Activated T-helper 9 cell treated with anti-CD3 and anti-CD28 coated beads, Interleukin-2, amount 50 U/mL, for 16 hours (primary cell): Measurements from ENCODE around the gene MGMT.
"Not testable (repeated sequence)": the region's sequence is repeated elsewhere in the genome, so short reads cannot be mapped to it uniquely, and the experiment has no call there.

Experiments
- DNase-seq: peaks from one replicate; pipeline ENCODE4 v3.0.0-alpha.2; 2020; ENCODE audit warnings: low read depth

Gene MGMT

DNA sequence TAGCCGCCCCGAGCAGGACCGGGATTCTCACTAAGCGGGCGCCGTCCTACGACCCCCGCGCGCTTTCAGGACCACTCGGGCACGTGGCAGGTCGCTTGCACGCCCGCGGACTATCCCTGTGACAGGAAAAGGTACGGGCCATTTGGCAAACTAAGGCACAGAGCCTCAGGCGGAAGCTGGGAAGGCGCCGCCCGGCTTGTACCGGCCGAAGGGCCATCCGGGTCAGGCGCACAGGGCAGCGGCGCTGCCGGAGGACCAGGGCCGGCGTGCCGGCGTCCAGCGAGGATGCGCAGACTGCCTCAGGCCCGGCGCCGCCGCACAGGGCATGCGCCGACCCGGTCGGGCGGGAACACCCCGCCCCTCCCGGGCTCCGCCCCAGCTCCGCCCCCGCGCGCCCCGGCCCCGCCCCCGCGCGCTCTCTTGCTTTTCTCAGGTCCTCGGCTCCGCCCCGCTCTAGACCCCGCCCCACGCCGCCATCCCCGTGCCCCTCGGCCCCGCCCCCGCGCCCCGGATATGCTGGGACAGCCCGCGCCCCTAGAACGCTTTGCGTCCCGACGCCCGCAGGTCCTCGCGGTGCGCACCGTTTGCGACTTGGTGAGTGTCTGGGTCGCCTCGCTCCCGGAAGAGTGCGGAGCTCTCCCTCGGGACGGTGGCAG is at the start of gene MGMT:
Gene MGMT, plus strand, starts transcription at position 539 of the 656 bp plus-strand sequence.
- peak; percentile 98 for DNase-seq

DNA sequence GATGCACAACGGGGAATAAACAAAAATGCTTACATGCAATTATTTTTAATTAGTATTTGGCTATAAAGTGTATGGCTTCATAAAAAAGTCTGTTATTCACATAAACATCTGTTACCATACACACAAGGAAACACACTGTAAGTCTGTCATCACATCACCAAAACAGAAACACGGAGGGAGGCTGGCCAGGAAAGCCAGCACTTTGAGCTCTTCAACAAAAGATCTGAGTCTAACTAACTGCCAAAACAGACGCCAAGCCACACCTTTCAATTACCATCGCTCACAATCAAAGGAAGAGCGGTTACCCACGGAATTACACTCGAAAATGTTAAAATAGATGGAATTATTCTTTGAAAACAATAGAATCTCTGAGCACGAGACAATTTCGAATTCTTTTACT is 49.2 kb upstream of the MGMT start:
- DNase-seq, result no peak

DNA sequence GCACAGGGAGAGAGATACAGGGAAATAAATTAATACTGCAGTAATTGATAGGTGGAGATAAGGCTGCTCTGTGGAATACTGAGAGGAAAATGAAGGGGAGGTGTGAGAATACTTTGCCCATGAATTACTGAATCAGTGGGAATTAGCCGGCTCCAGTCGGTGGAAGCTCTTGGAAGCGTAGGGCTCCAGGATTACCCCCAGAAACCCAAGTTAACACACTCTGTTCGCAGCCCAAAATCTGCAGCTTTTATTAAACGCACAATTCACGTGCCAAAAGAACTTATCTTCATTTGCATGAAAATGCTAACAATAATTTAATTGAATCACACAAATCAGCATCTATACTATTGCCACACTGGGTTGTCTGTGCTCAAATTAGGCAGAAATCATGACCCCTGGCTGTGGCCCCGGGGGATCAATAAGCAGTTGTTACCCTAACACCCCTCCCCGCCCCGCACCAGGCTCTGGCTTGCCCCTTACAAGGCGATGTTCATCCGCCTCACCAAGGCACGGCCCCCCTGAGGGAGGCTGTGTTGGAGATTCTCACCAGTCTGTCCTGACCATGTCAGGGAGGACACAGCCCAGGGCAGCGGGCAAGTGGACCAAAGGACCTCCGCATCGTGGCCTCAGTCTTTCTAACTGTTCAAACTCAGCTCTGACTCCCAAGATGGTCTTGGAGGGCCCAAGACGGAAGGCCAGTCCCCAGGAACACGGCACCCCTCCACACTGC is 48.4 kb upstream of the MGMT start:
- no peak for DNase-seq

DNA sequence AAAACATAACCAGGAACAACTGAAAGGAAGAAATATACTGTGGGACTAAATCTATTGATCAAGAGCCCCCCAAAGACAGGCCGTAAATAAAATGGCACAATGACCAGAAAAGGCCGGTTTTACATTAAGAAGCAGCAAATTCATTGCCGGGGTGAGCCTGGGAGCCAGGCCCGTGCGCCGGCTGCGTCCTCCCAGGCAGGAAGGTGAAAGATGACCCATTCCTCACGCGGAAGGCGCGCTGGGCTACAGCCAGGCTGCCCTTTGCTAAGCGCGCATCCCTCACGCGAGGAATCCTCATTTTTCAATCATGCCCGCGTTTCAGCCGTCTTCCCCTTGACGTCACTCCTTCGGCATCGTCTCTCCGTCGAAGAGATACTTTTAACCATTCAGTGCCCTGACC is 47.6 kb upstream of the MGMT start:
- DNase-seq, result no peak

DNA sequence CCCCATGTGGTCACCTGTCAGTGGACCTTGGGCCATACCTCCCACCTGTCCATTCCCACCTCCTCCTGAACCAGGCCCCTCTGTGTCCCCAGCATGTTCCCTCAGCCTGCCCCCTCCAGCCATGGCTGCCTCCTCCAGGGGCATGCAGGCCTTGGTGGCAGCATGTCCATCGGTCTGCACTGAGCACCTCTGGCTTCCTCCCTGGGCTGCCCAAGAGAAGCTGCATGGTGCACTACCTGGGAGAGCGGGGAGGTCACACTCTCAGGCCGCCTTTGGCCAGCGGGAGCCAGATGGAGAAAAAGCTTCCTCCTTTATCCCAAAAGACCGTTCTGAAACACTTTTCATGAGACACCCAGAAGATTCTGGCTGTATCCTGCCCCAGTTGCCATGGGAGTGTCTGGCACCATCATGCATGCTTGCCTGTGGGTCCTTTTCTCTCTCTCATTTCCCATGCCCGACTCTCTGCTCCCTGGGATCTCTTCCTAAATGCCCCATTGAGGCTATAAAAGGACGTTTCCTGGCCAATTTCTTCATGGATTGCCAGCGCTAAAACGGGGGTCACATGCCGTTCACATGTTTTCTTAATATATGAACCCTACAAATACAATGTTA is 45.5 kb upstream of the MGMT start:
- DNase-seq, result no peak

DNA sequence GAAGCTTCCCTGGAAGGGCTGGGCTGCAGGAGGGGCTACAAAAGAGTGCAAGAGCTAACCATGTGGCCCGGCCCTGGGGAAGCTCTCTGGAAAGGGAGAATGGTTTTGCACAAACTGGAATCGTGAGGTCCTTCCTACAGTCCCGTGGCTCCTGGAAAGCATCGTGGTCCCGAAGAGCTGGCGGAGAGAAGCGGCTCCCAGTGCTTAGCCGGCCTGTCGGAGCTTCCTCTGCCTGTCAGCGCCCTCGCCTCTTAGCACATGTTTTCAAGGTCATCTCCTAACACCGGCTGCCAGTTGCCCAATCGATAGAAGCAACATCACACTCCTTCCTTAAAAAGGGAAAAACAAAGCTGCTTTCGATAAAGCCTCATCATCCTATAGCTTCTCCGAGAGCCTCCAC is 42.1 kb upstream of the MGMT start:
- DNase-seq, result no peak

DNA sequence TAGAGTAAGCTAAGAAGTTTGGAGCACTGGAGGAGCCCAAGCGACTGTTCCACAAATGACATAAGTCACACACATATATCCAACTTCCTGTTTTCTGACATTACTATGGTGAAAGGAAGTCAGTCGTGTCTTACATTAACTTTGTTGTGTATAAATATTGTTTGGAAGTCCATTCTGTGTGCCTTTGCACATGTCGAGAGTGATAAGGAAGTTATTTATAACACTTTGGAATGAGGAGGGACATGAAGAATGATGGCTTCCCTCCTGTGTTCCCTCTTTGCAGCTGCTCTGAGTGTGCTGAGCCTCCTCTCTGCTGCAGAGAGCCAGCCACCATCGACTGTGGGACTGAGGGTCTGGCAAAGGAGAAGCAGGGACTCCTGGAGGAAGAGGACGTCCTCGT is 40.4 kb upstream of the MGMT start:
- no peak for DNase-seq

DNA sequence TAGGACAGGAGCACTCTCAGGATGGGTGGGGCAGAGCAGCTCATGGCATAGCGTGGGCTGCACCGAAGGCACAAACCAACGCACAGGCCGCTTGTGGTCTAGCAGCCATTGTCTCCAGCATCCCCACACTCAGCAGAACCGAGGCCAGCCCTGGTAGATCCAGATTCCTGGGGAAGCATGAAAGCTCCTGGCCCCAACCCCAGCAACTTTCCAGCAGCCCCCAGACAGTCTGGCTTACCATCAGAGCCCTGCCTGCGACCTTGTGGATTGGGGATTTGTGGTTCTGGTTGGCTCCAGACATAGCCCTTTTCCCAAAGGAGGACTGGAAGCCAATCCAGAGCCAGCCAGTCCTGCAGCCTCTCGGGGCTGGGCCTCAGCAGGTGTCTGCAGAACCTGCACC is 33.8 kb upstream of the MGMT start:
- DNase-seq, result no peak

DNA sequence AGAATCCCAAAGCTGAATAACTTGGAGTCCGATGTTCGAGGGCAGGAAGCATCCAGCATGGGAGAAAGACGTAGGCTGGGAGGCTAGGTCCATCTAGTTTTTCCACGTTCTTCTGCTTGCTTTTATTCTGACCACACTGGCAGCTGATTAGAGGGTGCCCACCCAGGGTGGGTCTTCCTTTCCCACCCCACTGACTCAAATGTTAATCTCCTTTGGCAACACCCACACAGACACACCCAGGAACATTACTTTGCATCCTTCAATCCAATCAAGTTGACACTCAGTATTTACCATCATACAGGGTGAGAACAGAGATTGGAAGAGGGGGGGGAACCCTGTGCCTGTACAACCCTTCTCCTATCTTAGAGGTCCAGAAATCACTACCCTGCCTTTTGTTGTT is 31.3 kb upstream of the MGMT start:
- DNase-seq, result not testable (repeated sequence)

DNA sequence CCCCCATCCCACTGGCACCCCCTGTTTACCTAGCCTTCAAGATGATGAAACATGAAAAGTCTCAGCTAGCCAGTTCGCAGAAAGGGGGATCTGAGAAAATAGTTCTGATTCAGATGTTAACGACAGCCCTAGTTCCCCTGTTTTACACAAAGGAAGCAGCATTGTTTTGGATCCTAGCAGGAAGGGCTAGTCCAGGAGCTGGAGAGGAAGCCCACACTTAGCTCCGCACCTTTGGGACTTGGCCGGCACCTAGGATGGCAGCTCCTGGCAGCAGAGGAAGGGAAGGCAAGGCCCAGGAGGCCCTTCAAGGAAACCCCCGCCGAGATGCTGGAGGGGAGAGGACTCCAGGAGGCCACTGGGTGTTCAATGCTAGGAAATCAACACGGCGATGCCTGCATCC is 29.0 kb upstream of the MGMT start:
- DNase-seq, result no peak

DNA sequence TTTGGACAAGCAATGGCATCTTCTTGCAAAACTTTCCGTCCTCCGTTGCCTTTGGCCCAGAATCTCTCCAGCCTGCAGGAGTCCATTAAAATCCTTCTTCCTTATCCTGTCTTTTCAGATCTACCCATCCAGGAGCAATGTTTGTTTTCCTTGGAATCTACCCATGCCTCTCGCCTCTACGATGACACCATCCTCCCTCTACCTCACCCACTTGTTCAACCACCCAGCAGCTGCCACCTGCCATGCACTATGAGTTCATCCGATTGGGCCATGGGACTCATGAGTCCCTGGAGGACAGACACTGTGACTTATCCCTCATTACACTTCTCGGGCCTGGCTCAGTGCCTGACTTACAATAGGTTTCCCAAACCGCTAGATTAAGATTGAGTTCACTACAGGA is 26.8 kb upstream of the MGMT start:
- no peak for DNase-seq

DNA sequence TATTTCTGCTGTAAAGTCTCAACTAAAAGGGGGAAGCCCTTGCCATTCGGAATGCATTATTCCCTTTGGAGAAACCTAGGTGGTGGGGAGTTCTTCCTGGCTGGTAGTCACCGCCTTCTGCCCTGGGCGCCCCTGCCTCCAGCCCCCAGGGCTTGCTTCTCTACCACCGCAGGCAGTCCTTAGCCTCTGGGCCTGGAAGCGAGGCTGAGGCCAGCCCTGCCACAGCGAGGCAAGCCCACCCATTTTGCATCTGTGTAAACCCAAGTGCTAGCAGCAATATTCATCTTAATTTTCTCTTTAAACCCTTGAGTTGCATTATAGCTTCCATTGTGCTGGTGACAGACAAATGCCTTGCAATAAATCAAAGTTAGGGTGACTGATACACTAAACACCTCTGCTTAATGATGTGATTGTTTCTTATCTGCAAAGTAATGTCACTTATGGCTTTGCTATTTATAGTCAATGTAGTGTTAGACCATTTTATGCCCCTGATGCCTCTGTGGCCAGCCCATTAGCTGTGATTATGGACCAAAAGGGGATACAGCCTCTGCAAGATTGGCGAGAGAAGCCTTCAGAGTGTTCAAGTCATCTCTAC is 26.2 kb upstream of the MGMT start:
- DNase-seq, result no peak

DNA sequence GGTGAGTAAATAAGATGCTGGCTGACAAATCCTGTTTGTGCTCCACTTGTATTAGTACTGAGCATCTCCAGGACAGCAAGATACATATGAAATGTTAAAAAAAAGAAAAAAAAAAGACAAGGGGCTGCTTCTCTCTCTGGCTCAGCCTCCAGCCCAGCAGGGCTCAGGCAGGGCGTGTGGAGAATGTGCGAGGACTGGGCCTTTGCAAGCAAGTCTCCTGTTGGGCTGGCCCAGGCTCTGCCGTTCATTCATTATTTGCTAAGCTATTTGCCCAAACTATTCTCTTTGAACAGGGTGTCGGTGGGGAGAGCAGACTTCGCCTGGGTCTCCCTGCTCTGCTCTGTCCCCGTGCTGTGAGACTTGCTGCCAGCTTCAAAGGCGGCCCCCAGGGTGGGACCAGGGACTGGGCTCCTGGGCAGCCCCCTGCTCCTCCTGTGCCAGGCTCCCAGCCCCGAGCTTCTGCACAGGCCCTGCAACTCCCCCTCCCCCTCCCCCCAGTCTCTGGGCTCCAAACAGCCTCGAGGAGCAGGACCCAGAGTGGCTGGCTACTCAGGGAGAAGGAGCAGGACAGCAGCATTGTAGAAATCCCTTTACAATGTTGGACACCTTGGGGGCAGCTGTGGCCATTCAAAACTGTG is 25.6 kb upstream of the MGMT start:
- DNase-seq, result no peak

DNA sequence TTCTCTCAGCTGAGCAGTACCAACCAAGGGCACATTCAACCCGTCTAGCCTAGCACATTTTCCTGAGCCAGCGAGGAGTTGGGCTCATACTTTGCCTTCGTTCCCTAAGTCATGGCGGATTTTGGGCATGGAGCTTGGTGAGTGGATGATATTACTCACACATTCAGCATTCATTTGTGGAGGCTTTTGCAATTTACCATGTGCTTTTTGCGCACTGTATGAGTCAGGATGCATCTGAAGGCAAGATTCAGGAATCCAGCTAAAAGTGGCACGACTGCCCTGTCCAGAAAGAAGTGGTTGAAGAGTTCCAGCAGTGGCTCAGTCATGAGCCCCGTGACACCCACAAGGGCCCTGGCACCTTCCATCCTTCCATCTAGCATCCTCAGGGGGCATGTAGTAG is 24.2 kb upstream of the MGMT start:
- no peak for DNase-seq

DNA sequence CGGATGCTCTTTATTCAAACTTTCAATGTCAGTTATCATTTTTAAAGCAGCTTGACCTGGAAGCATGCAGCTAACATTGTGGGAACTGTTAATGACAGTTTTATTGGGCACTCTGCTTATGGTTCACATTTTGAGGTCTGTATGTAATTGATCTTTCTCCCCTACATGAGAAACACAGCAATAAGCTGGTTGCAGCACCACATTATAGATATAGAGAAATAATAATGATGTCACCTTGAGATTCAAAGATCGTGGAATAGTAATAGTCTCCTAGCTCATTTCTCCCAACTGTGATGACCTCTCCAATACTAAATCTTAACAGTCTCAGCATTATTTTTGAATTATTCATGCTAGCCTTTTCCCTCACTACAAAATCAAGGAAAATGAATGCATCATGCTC is 22.7 kb upstream of the MGMT start:
- no peak for DNase-seq

DNA sequence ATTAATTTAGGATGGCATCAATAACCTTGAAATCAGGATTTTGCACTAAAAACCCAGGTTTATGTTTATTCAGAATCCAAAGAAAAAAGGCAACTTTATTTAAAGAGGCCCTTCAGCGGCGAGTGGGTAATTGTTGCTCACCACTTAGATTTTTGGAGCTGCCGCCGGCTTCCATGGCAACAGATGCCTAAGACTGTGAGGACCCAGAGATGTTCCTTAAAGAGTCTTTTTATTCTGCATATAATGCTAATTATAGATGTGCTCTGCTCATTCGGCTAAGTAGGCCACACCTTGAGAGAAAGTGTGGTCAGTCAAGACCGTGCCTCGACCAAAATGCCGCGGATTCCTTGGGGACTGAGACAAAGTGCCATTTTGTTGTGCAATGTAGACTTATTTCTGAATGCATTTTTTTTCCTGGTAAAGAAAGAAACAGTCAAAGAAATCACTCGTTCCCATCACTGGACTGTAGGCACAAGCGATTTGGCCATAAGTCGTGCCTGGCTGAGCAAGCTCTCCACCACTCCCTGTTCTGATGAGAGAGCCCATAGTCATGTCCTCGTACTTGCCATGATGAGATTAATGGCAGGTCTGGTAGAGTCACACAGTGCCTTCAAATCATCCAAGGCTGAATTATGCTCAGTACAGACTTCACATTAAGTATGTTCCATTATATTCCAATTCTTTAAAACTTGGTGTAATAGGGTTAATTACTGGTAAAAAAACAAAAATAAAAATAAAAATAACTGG is 21.4 kb upstream of the MGMT start:
- no peak for DNase-seq

DNA sequence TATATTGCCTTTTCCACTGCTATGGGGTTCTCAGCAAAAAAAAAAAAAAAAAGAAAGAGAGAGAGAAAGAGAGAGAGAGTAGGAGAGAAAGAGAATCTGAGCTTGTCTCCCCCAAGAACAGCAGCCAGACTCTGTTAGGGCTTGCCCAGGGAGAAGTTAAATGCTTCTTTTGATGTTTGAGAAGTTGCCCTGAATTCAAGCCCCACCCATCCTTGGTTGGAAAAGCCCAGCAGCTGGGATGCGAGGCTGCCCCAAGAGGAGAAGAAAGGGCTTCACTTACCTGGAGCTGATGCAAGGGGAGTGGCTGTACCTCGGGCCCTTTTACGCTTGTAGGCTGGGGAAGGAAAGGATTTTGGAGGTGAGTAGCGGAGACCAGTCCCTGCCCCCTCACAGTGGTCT is 20.9 kb upstream of the MGMT start:
- DNase-seq, result no peak

DNA sequence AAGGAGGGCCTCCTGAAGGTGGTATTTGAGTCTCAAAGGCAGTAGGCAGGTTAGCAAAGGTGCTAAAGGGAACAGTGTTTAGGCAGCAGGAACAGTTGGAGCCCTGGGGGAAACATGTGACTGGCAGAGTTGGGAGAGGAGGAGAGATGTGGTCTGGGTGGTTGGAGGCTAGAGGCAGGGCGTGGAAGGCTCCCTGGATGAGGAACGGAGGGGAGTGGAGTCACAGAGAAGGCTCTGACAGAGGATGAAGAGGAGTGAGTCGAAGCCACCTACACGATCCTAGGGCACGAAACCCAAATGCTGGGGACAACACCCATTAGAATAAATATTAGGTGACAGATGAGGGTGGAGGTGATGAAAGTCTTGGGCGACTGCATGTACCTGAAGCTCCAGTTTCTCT is 19.6 kb upstream of the MGMT start:
- no peak for DNase-seq

DNA sequence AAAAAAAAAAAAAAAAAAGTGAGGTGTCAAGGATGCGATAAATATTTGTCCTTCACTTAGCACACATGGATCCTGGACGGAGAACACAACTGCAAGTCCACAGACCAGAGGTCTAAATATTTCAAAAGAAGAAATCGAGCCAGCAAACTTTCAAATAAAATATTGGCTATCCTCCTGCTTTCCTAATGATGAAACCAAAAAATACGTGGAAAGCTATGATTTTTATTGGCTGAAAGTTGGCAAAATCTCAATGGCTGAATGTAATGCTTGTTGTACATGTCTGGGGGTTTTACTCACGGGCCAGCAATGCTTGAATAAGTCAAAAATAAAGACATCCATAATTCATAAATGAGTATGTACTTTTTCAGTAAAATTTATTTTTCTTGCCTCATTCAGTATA is 19.0 kb upstream of the MGMT start:
- DNase-seq, result no peak

DNA sequence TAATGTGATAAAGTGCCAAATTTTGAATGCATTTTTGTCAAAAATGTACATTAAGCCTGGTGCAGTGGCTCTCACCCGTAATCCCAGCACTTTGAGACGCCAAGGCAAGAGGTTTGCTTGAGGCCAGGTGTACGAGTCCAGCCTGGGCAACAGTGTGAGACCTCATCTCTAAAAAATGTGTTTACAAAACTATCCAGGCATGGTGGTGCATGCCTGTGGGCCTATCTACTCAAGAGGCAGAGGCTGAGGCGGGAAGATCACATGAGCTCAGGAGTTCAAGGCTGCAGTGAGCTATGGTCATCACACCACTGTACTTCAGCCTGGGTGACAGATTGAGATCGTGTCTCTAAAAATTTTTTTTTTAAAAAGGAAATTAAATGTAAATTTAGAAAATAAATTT is 18.5 kb upstream of the MGMT start:
- DNase-seq, result no peak

DNA sequence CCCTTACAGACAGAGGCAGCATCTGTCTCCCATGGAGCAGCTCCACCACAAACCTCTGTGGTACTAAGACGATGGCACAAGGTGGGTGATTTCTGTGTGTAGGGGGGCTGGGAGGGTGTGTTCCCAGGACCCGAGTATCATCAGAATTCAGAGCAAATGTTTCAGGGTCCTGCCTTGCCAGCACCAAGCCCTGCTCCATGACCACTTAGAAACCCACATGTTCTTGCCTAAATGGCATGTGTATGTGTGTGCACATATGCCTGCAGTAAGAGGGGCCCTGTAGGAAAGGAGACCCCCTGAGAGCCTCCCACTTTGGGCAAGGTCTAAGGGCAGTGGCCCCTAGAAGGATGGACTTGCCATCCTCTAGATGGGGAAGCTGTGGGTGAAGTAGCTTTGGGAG is 17.1 kb upstream of the MGMT start:
- no peak for DNase-seq

DNA sequence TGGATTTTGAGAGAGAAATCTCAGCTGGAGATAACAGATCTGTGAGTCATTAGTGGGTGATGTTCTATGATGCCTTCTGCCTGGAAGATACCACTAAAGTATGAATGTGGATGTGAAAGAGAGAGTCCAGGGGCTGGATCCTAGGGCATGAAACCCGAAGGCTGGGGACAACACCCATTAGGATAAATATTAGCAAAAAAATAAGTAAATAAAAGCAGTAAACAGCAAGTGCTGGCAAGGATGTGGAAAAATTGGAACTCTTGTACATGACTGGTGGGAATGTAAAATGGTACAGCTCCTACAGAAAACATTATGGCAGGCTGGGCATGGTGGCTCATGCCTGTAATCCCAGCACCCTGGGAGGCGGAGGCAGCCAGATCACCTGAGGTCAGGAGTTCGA is 16.6 kb upstream of the MGMT start:
- DNase-seq, result no peak
